GM18526 (cell line): ENCODE measurements around the gene VANGL1.

Experiments used
- POLR2A ChIP-seq: IDR thresholded peaks from 3 replicates; pipeline ENCODE4 v1.6.1; 2011; ENCODE audit not compliant: insufficient read length; ENCODE audit errors: extremely low read depth

The VANGL1 gene

DNA sequence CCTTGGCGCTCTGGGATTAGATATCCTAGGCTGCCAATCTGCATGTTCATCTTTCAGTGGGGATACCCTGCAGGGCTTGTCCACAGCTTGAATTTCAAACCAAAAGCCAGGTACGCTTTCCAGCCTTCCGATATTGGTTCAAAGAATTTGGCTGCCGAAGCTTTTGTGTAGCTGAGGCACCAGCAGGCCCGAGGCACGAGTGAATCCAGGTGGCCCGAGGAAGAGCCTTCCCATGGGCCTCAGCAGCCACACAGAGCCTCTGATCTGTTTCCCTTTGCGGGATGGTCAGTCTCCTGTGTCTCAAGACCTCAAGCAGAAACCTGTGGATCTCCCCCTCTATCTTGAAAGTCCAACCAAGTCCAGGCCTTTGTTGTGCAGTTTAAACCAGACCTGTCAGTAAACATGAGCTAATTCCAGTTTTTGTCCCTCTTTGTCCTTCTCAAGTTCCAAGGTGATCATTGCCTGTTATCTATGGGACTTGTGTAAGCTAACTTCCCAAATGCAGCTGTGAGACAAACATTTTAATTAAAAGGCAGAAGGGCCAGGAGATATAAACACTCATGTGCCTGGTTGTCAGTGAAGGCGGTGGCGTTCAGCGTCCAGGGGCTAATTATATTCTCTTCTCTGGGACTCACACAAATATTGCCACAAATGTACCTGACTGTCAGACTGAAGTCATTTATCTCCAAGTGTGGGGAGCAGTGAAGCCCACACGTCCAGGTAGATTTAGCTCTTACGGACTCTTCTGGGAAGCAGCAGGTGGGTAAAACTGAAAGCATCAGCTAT is 30.6 kb downstream of the VANGL1 start:
- TF ChIP-seq POLR2A: no peak

DNA sequence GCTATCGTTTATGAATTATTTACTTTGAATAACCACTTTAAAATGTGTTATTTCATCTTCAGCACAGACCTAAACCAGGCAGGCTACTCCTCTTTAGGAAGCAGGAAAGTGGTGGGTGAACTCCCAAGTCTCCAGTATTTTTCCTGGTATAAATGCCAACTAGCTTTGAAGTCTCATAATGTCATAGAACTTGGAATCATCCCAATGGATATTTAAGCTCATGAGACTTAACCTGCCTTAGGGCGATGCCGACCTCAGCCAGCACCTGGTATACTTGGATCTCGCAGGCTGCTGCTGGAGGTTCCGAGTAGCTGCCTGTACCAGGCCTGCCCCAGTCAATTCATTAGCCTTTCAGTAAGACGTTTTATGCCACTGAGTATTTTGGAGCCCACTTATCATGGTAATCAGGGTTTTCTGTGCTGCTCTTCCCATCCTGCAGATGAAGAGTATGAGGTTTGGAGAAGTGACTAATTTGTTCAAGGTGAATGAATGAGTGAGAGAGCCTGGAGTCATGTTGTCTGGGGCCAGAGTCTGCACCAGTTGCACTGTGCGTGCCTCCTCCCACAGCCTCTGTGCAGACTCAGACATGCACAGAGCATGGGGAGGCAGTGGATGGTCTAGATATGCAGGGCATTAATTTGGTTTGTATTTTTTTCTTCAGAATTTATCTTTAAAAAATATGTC is 34.9 kb downstream of the VANGL1 start:
- TF ChIP-seq POLR2A: no peak

DNA sequence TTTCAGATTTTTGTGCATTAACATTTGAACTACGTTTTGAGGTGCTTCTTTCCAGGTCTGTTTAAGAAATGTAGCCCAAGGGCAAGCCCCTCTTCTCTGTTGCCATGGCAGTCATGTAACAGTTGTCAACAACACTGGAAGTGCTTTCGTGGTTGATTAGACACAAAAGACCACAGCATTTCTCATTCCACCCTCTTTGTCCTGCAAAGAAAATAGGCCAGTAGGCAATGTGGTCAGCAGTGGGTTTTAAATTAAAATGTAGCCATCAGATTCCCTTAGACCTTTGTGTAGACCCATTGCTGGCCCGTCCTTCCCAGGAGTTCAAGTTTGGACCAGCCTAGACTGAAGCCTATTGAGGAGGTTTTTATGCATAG is 35.4 kb downstream of the VANGL1 start:
- TF ChIP-seq POLR2A: no peak

DNA sequence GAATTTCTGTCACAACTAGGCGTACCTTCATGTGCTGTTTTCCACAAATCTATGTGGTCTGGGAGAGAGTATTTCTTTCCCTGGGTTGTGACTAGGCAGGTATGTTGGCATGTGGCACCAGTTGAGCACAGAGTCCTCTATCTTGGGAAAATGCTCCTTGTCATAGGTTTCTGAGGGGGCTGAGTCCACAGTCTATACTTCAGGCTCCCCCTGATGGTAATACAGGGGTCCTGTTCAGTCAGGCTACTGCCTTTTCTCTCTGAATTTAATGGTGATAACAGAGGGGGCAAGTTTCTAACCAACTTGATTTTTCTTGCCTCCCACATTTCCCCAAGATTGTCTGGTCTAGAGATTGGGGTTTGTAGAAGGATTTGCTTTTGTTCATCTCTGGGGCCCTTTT is 35.8 kb downstream of the VANGL1 start:
- TF ChIP-seq POLR2A: no peak

DNA sequence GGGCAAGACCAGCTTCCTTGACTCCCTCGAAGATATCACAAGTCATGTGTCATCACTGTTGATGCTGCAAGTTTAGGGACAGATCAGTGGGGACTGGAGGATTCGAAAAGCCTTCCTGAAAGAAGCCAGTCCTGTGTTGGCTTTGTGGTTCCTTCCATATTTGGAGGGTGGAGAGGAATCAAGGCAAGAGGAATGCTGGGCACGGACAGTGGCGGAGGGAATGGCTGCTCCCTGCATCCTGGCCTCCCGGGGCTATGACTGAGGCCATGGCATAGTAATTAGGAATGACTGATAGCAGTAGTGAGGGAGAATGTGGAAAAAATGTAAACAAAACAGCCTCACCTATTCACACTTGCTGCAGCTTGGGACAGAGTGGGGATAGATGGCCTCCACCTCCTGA is 36.4 kb downstream of the VANGL1 start:
- no peak for TF ChIP-seq POLR2A

DNA sequence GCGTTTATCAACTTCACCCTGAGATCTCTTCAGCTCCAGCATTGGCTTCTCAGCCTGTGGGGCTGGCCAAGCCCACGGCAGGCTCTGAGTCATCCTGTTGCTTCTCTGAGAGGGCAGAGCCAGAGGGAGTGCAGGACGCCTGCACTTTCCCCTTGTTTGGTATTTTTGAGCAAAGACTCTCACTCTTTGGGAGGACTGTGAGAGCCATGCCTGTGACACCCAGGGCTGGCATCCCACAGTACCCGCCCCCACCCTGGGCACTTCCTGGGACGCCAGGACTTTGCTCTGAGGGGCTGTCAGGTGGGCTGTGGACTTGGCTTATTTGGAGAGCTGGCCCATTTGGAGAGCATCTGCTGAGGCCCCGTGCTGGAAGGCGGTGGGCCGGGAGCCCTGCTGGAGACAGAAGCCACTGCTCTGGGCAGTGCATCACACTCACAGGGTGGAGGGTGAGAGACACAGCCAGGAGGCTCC is 37.4 kb downstream of the VANGL1 start:
- TF ChIP-seq POLR2A: no peak

- TF ChIP-seq POLR2A: no peak
Observed at GRCh38 chr1:115680730-115681111, 39.0 kb downstream of the VANGL1 start.

DNA sequence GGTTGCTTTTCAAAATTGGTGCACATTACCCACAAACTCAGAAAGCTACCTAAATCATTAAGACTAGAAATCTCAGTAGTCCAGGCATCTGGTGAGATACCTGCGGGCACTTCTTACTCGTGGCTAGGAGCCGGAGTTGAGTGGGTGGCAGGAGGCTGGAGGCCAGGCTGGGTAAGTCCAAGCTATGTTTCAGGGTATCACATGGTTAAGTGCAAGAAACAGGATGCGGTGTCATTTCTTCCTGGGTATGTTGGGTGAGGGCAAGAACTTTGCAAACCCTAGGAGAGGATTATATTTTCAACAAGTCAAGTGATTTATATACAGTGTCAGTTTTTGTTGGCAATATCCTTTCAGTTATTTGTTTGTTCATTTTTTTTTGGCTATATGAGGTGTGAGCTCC is 41.0 kb downstream of the VANGL1 start:
- no peak for TF ChIP-seq POLR2A

DNA sequence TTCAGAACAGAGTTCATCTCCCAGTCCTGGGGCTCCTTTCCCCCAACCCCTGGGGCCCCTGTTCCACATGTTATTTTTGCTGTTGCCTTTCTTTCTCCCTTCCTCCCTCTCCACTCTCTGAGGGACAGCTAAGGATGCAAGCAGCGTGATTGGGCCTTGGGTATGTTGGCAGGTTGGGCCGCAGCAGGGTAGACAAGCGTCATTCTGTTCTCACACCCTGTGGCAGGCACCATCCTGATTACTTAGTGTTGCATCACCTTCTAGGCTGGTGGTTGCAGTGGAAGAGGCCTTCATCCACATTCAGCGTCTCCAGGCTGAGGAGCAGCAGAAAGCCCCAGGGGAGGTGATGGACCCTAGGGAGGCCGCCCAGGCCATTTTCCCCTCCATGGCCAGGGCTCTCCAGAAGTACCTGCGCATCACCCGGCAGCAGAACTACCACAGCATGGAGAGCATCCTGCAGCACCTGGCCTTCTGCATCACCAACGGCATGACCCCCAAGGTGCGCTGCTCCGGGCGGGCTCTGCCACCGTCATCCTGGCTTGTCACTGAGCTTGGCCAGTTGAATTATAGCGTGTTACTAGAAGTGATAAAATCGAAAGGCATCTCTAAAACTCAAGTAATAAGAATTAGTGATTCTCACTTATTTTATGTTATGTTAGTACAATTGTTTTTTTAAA is 43.4 kb downstream of the VANGL1 start:
- TF ChIP-seq POLR2A: no peak

DNA sequence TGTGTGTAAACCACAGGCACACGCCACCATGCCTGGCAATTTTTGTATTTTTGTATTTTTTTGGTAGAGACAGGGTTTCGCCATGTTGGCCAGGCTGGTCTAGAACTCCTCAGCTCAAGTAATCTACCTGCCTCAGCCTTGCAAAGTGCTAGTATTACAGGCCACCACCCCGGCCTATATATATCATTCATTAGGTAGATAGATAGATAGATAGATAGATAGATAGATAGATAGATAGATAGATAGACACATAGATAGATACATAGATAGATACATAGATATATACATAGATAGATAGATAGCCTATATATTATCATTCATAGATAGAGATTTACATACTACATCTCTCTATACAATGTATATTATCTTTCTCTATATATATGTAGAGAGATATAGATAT is 46.0 kb downstream of the VANGL1 start:
- TF ChIP-seq POLR2A: no peak

DNA sequence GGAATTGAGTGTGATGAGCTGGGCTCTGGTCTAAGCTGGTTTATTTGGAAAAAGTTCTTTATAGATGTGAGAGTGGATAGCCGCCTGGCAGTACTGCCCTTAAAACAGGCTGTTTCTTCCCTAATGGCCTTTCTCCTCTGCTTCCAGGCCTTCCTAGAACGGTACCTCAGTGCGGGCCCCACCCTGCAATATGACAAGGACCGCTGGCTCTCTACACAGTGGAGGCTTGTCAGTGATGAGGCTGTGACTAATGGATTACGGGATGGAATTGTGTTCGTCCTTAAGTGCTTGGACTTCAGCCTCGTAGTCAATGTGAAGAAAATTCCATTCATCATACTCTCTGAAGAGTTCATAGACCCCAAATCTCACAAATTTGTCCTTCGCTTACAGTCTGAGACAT is 49.2 kb downstream of the VANGL1 start:
- TF ChIP-seq POLR2A: no peak

GRCh38 chr1:115692224-115692623 is 50.5 kb downstream of the VANGL1 start:
- TF ChIP-seq POLR2A: no peak

GRCh38 chr1:115694805-115695204 is 53.0 kb downstream of the VANGL1 start:
- no peak for TF ChIP-seq POLR2A

DNA sequence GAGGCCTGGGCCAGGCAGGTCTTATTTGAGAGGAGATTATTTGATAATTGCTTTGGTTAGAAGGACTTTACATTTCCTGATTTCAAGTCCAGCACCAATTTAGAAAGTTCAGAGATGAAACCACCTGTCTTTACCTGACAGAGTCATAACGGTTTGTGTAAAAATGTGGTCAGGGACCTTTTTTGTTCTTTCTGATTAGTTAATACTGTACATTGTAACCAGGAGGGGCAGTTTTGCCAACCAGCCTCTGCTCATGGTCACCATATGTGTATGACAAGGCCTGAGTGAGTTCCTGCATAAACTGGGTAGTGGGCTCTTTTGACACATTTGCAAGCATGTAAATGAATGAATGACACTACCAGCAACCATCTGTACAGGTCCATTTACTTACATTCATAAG is 55.8 kb downstream of the VANGL1 start:
- TF ChIP-seq POLR2A: no peak

- no peak for TF ChIP-seq POLR2A
Observed at GRCh38 chr1:115701090-115701489, 59.3 kb downstream of the VANGL1 start.

- no peak for TF ChIP-seq POLR2A
Observed at GRCh38 chr1:115702959-115703358, 61.2 kb downstream of the VANGL1 start.
